Measurements from ENCODE around the gene SPDYE8. TPM values are rescaled to one million over a fixed set of nuclear protein-coding genes. Genes with fewer than 3 reads are reported as not detected.
"Not testable (repeated sequence)": the region's sequence is repeated elsewhere in the genome, so short reads cannot be mapped to it uniquely, and the experiment has no call there.

The SPDYE8 gene
- total RNA-seq, 2 donors from 2014 or later, result not detected

- not testable (repeated sequence) for H3K4me1 Mint-ChIP-seq (ENCODE audit: low read depth); ATAC-seq (replicated peaks in 1 of 2); H3K9me3 Mint-ChIP-seq; H3K36me3 Mint-ChIP-seq (ENCODE audit: insufficient read depth in 2 of 2); H3K27ac Mint-ChIP-seq; H3K4me3 Mint-ChIP-seq; DNase-seq; H3K27me3 Mint-ChIP-seq (ENCODE audit: low read depth)
Observed at GRCh38 chr7:72975656-72976286, 53.8 kb downstream of the SPDYE8 start.

DNA sequence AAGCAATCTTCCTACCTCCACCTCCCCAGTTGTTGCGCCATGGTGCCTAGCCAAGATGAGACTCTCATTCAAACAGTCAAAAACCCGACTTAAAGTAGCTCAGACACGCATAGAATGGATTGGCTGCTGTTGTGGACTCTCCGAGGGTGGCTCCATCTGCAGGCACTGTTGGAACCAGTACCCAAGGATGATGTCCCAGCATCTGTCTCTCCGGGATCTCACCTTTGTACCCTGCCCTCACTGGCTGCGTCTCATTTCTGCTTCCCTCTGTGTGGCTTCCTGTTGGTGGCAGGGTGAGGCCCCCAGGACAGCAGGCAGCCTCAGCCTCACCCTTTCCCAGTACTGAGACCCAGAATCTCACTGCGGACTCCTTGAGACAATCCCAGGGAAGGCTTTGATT is 54.8 kb downstream of the SPDYE8 start:
- not testable (repeated sequence) for H3K27me3 Mint-ChIP-seq (ENCODE audit: low read depth); H3K36me3 Mint-ChIP-seq (ENCODE audit: insufficient read depth in 2 of 2); H3K4me3 Mint-ChIP-seq; H3K27ac Mint-ChIP-seq; DNase-seq; H3K4me1 Mint-ChIP-seq (ENCODE audit: low read depth); H3K9me3 Mint-ChIP-seq; ATAC-seq (replicated peaks in 1 of 2)

GRCh38 chr7:72971505-72971904 is 58.1 kb downstream of the SPDYE8 start:
- H3K36me3 Mint-ChIP-seq (ENCODE audit: insufficient read depth in 2 of 2); H3K27me3 Mint-ChIP-seq (ENCODE audit: low read depth); DNase-seq; H3K27ac Mint-ChIP-seq; H3K4me3 Mint-ChIP-seq; H3K4me1 Mint-ChIP-seq (ENCODE audit: low read depth); H3K9me3 Mint-ChIP-seq; ATAC-seq (replicated peaks in 1 of 2): not testable (repeated sequence)

Other genes starting within 250 kb of the SPDYE8 start
- 1 to 10 TPM; 1.5 to 4.7 TPM for gene TYW1B, start 201.6 kb downstream of the SPDYE8 start, total RNA-seq
- gene POM121, start 104.7 kb downstream of the SPDYE8 start, total RNA-seq, result 10 to 100 TPM; 63.4 to 68.0 TPM
- gene TRIM74, start 60.3 kb downstream of the SPDYE8 start, total RNA-seq, result 1 to 10 TPM; 1.8 TPM
- gene SPDYE11, start 28.1 kb upstream of the SPDYE8 start, total RNA-seq, result not detected
- not detected for gene SPDYE9, start 56.3 kb upstream of the SPDYE8 start, total RNA-seq

Measured in activated T-cell treated with anti-CD3 and anti-CD28 coated beads, Interleukin-2, amount 50 U/mL, for 72 hours (primary cell).